Endodermal cell (in vitro differentiated cells): Measurements from ENCODE around the gene KAZN. TPM values are rescaled to one million over a fixed set of nuclear protein-coding genes. Genes with fewer than 3 reads are reported as not detected.

ENCODE experiments used
- DNase-seq: peaks from one replicate; pipeline ENCODE4 v3.0.0-alpha.2; 2017
- H3K27ac ChIP-seq: 2 replicates; pipeline ENCODE4 v1.5.1; 2013; ENCODE audit warnings: mild to moderate bottlenecking, low read depth, low read length, moderate library complexity
- H3K27me3 ChIP-seq: 2 replicates; pipeline ENCODE4 v1.6.1; 2013; ENCODE audit warnings: mild to moderate bottlenecking, low read length, moderate library complexity; ENCODE audit not compliant: insufficient read depth, control insufficient read depth, poor library complexity, severe bottlenecking
- H3K36me3 ChIP-seq: 2 replicates; pipeline ENCODE4 v1.7.0; 2013; ENCODE audit warnings: mild to moderate bottlenecking, low read length, moderate library complexity; ENCODE audit not compliant: control insufficient read depth, insufficient read depth
- H3K4me1 ChIP-seq: one replicate; pipeline ENCODE4 v1.7.0; 2013; ENCODE audit warnings: low read length; ENCODE audit not compliant: control insufficient read depth, insufficient read depth
- H3K4me3 ChIP-seq: 2 replicates; pipeline ENCODE4 v1.5.1; 2013; ENCODE audit warnings: mild to moderate bottlenecking, low read length, moderate library complexity
- H3K9ac ChIP-seq: 2 replicates; pipeline ENCODE4 v1.6.1; 2013; ENCODE audit warnings: mild to moderate bottlenecking, low read length, moderate library complexity; ENCODE audit not compliant: poor library complexity, severe bottlenecking; ENCODE audit errors: extremely low read depth
- H3K9me3 ChIP-seq: 2 replicates; pipeline ENCODE4 v1.6.1; 2013; ENCODE audit warnings: mild to moderate bottlenecking, low read length, moderate library complexity; ENCODE audit not compliant: control insufficient read depth
- H3K27ac Mint-ChIP-seq: 2 replicates; pipeline ENCODE4 v1.8.0; 2020; ENCODE audit warnings: mixed read lengths
- H3K27me3 Mint-ChIP-seq: 2 replicates; pipeline ENCODE4 v1.8.0; 2021; ENCODE audit warnings: mild to moderate bottlenecking, mixed read lengths; ENCODE audit not compliant: insufficient read depth
- H3K36me3 Mint-ChIP-seq: 2 replicates; pipeline ENCODE4 v1.8.0; 2020; ENCODE audit warnings: low read depth, mixed read lengths
- H3K4me1 Mint-ChIP-seq: 2 replicates; pipeline ENCODE4 v1.8.0; 2020; ENCODE audit warnings: mixed read lengths
- H3K4me3 Mint-ChIP-seq: 2 replicates; pipeline ENCODE4 v1.8.0; 2020; ENCODE audit warnings: mild to moderate bottlenecking, moderate library complexity, mixed read lengths
- H3K9me3 Mint-ChIP-seq: 2 replicates; pipeline ENCODE4 v1.8.0; 2020; ENCODE audit warnings: mild to moderate bottlenecking, mixed read lengths
- CTCF ChIP-seq: fragments of 200-600 bp; sonication (generic); conservative IDR thresholded peaks from 2 replicates; pipeline ENCODE4 v1.5.0; 2021; ENCODE audit warnings: antibody characterized with exemption, mild to moderate bottlenecking
- WGBS, 2 experiments: methylation state at CpG; one replicate each; pipeline versions ENCODE4 v1.1.5 to v1.1.7; 2013; ENCODE audit warnings: missing lambda C conversion rate in 2 of 2, mixed read lengths in 1 of 2; ENCODE audit not compliant: insufficient coverage in 1 of 2, insufficient read length in 1 of 2; 5-methylcytosine and 5-hydroxymethylcytosine counted together
- total RNA-seq, 2 donors: library from RNA; stranded (reverse); fragmentation: NEBNext Ultra II Directional in 1 of 2; extraction: Animal tissue kit (Norgen Biotek cat#: 25700) in 1 of 2; gene quantifications; 2 replicates in 1 of 2; 3 replicates in 1 of 2; pipeline ENCODE4 v1.2.1, GENCODE V29; 2021

Gene KAZN
- total RNA-seq, 2 donors from 2014 or later = 12.4 to 13.9 TPM

DNA sequence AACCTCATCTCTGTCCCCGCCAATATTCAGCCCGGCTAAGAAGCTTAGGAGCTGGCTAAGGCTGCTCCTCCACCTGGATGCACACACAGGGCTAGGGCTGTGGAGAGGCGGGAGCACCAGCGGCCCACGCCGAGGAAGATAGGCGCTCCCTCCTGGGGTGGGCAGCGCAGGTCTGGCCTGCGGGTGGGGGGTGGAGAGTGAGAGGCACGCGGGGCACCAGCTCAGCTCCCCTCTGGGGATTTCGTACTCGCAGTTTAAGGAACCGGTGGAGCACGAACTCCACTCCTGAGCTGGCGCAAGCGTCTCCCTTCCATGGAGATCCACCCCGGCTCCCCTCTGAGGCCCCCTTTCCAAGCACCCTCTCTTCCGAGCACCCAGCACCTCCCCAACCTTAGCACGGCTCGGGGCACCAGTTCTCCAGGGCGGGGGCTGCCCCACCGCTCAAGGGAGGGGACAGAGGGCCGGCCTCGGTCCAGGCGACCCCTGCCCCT lies 433 bp upstream of the KAZN start:
- Mint-ChIP-seq H3K27ac (peak overlapping the region; percentile 90), H3K36me3 (no peaks in the 10 kb centered on the region), H3K4me1 (peaks cover 52% of the 10 kb centered on the region), H3K27me3 (peaks cover 48% of the 10 kb centered on the region), H3K9me3 (no peaks in the 10 kb centered on the region), H3K4me3 (peak overlapping the region; percentile 69)
- Histone ChIP-seq H3K4me1 (peaks cover 5% of the 10 kb centered on the region), H3K27me3 (peaks cover 18% of the 10 kb centered on the region), H3K4me3 (peak overlapping the region; percentile 85), H3K36me3 (no peaks in the 10 kb centered on the region), H3K9ac (peak overlapping the region; percentile 61), H3K9me3 (no peaks in the 10 kb centered on the region), H3K27ac (peak overlapping the region; percentile 90)
- 0 to 4% methylated on average over 2 to 26 of the region's 26 CpGs for WGBS, 2 experiments
- DNase-seq = peak; percentile 81
- no peak for TF ChIP-seq CTCF

DNA sequence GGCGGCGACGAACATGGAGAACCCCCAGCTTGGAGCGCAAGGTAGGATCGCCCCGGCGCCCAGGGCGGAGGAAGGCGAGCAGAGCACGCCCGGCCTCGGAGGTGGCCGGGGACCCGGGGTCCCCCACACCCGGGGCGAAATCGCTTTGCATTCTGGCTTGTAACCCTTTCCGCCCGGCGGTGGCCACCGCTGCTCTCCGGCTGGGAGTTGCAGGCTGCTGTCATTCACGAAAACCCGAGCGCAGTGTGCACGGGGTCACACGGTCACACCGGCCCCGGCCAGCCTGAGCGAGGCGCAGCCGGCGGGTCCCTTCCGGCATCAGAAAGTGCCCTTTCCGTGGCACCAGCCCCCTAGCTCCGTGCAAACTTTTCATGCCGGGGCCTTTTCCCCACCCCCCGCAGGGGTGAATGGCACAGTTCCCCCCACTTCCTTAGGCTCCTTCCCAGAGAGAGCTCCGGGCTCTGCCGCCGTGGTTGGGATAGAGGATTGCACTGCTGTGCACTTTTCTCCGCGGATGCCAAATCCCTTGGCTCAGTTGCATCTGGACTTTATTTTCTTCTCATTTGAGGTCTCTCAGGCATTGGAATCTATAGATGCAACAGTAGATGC lies 802 bp downstream of the KAZN start:
- peaks cover 18% of the 10 kb centered on the region for H3K27me3 ChIP-seq
- no peak overlapping the region for H3K27ac Mint-ChIP-seq
- H3K27me3 Mint-ChIP-seq = peaks cover 45% of the 10 kb centered on the region
- peak overlapping the region; percentile 85 for H3K4me3 ChIP-seq
- H3K9ac ChIP-seq = peak overlapping the region; percentile 58
- H3K9me3 Mint-ChIP-seq = no peaks in the 10 kb centered on the region
- H3K36me3 Mint-ChIP-seq = no peaks in the 10 kb centered on the region
- peak overlapping the region; percentile 90 for H3K27ac ChIP-seq
- peaks cover 45% of the 10 kb centered on the region for H3K4me1 Mint-ChIP-seq
- no peaks in the 10 kb centered on the region for H3K36me3 ChIP-seq
- no peak for TF ChIP-seq CTCF
- DNase-seq = peak; percentile 77
- no peaks in the 10 kb centered on the region for H3K4me1 ChIP-seq
- H3K9me3 ChIP-seq = no peaks in the 10 kb centered on the region
- peak overlapping the region; percentile 69 for H3K4me3 Mint-ChIP-seq
- 0% methylated on average over 22 to 43 of the region's 43 CpGs for WGBS, 2 experiments

DNA sequence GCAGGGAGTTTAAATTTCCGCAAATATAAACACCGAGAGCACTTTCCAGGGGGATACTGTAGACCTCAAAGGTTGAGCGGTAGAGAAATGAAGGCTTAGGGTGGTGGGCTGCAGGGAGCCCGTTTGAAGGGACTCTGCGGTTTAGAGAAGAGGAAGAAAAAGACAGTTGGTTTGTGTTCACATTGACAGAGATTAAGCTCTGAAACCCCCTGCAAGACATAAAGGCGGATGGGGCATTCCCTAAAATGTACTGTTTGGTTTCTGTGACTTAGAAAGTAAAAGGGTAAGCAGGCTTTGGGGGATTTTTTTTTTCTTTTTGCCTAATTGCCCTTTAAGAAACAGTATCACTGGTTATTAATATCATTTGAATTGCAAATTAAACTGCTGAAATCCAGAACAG lies 1.3 kb downstream of the KAZN start:
- H3K4me3 ChIP-seq = peak overlapping the region; percentile 85
- no peak for TF ChIP-seq CTCF
- WGBS, 2 experiments = 6 to 9% methylated on average over 4 to 6 of the region's 6 CpGs
- H3K27ac ChIP-seq = no peak overlapping the region
- H3K9ac ChIP-seq = peak overlapping the region; percentile 58
- no peaks in the 10 kb centered on the region for H3K36me3 ChIP-seq
- Mint-ChIP-seq H3K27me3 (peaks cover 40% of the 10 kb centered on the region), H3K36me3 (no peaks in the 10 kb centered on the region), H3K4me3 (peak overlapping the region; percentile 69), H3K27ac (no peak overlapping the region), H3K9me3 (no peaks in the 10 kb centered on the region), H3K4me1 (peaks cover 44% of the 10 kb centered on the region)
- H3K4me1 ChIP-seq = no peaks in the 10 kb centered on the region
- no peaks in the 10 kb centered on the region for H3K9me3 ChIP-seq
- no peak for DNase-seq
- peaks cover 18% of the 10 kb centered on the region for H3K27me3 ChIP-seq
